Astrocyte (in vitro differentiated cells and primary cell): ENCODE measurements around the gene ORAI1.

ENCODE experiments used
- EZH2 ChIP-seq: IDR thresholded peaks from 2 replicates; pipeline ENCODE4 v1.6.1; 2012; ENCODE audit warnings: mild to moderate bottlenecking, low read length, inconsistent platforms; ENCODE audit not compliant: insufficient read depth
- TF ChIP-seq, protein P1 (sequence below): IDR thresholded peaks from 2 replicates; pipeline ENCODE4 v1.5.1; 2011; ENCODE audit warnings: low read depth, mild to moderate bottlenecking, inconsistent platforms, low read length, moderate library complexity; ENCODE audit not compliant: insufficient read depth

DNA sequence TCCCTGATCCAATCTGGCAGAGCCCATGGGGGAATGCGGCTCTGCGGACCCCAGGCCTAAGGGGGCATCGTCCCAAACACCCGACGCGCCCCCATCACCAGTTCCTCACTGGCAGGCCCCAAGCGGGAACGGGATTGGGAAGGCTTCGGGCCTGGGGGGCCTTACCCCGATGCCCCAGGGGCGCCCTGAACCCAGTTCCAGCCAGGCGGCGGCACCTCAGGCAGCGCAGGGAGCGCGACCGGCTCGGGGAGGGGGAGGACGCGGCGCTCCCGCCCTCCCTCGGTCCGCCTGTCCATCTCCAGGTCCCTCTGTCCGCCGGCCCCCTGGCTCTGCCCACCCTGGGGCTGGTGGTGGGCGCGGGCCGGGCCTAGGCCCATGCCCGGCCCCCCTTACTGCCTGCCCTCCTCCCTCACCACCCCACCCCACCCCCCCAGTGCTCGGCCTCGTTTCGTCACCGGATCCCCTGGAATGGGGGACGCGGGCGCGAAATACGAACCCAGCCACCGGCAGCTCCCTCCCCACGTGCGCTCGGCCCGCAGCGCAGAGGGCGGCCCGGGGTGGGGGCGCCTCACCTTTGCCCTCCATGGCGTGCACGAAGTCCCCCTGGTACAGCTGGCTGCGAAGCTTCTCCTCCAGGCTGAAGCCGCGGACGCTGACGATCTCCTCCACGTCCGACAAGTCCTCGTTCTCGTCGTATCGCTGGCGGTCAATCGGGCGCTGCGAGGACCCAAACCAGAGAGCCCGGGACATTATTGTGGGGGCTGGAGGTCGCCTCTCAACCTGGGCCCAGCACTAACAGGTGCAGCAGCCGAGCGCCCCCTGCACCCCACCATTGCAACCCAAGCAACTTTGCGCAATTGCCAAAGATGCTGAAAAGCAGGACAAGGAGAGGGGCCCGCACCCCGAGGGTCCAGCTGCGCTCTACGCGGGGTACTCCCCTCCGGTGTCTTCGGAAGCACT is 47.8 kb upstream of the ORAI1 start:
- TF ChIP-seq, protein P1, sequence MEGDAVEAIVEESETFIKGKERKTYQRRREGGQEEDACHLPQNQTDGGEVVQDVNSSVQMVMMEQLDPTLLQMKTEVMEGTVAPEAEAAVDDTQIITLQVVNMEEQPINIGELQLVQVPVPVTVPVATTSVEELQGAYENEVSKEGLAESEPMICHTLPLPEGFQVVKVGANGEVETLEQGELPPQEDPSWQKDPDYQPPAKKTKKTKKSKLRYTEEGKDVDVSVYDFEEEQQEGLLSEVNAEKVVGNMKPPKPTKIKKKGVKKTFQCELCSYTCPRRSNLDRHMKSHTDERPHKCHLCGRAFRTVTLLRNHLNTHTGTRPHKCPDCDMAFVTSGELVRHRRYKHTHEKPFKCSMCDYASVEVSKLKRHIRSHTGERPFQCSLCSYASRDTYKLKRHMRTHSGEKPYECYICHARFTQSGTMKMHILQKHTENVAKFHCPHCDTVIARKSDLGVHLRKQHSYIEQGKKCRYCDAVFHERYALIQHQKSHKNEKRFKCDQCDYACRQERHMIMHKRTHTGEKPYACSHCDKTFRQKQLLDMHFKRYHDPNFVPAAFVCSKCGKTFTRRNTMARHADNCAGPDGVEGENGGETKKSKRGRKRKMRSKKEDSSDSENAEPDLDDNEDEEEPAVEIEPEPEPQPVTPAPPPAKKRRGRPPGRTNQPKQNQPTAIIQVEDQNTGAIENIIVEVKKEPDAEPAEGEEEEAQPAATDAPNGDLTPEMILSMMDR: no peak
- TF ChIP-seq EZH2: no peak
